Peyer's patch (tissue), 4 donors: ENCODE data around the gene EHD1.

ENCODE experiments used
- POLR2A ChIP-seq, 2 donors: fragments of 450-650 bp; IDR thresholded peaks; one replicate each; pipeline ENCODE4 v1.5.1; 2017; ENCODE audit warnings: antibody characterized with exemption in 2 of 2, mild to moderate bottlenecking in 2 of 2, moderate library complexity in 2 of 2
- TF ChIP-seq, protein P1 (sequence below), 6 experiments: fragments of 450-650 bp in 4 of 6; fragments of 200-600 bp in 2 of 6; sonication (generic) in 1 of 6; IDR thresholded peaks; one replicate each; pipeline ENCODE4 v1.5.1; 2017 to 2019; ENCODE audit warnings: antibody characterized with exemption in 6 of 6, mild to moderate bottlenecking in 3 of 6, moderate library complexity in 1 of 6

DNA sequence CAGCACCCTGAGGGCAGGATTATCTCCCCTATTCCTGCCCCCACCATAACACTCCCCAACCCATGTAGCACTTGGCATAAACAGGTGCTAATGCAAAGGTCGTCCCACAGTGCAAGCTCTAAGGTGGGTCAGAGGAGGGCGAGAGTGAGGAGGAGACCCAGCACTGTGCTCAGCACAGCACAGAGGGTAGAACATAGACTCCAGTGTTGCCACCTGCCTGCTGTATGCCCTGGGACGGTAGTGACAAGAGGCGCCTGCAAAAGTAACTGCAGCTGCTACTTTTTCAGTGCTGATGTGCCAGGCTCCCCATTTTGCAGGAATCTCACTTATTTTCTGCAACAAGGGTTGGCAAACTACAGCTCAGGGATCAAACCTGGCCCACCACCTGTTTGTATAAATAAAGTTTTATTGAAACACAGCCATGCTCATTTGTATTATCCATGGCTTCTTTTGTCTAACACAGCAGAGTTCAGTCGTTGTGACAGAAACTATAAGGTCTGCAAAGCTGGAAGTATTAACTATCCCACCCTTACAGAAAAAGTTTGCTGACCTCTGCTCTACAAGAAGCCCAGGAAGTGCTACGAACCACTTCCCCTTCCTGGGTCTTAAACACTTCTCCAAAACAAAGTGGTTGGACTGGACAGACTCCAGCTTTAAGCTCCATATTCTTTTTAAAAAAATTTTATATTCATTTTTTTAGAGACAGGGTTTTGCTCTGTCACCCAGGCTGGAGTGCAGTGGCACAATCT is 17.0 kb downstream of the EHD1 start:
- TF ChIP-seq, protein P1, sequence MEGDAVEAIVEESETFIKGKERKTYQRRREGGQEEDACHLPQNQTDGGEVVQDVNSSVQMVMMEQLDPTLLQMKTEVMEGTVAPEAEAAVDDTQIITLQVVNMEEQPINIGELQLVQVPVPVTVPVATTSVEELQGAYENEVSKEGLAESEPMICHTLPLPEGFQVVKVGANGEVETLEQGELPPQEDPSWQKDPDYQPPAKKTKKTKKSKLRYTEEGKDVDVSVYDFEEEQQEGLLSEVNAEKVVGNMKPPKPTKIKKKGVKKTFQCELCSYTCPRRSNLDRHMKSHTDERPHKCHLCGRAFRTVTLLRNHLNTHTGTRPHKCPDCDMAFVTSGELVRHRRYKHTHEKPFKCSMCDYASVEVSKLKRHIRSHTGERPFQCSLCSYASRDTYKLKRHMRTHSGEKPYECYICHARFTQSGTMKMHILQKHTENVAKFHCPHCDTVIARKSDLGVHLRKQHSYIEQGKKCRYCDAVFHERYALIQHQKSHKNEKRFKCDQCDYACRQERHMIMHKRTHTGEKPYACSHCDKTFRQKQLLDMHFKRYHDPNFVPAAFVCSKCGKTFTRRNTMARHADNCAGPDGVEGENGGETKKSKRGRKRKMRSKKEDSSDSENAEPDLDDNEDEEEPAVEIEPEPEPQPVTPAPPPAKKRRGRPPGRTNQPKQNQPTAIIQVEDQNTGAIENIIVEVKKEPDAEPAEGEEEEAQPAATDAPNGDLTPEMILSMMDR (IDR thresholded peaks at IDR 0.05), result no peak
- no peak for TF ChIP-seq POLR2A (IDR thresholded peaks at IDR 0.05)
